GM04504 (cell line): ENCODE data around the gene CISH.

Experiments used
- DNase-seq: peaks from one replicate; pipeline ENCODE4 v3.0.0-alpha.2; 2012; ENCODE audit warnings: low read depth

Gene CISH

DNA sequence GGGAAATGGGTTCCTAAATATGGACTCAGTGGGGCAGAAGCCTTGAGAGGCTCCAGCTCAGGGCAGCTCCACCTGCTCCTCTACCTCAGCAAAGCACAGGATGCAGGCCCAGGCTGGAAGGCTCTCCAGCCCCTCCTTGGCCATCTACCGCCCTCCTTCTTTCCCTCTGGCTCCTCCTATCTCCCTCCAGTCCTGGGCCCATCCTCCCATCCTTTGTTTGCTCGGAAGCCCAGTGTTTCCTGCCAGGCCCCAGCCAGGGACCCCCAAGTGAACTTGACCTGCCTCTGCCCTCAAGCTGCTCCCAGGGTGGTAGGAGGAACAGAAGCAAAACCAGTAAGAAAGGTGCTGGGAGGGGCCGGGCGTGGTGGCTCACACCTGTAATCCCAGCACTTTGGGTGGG, 25.4 kb upstream of the CISH start:
- no peak for DNase-seq

- no peak for DNase-seq
Measured at GRCh38 chr3:50635066-50635465, 23.5 kb upstream of the CISH start.

- DNase-seq: no peak
Measured at GRCh38 chr3:50633230-50633790, 21.7 kb upstream of the CISH start.

DNA sequence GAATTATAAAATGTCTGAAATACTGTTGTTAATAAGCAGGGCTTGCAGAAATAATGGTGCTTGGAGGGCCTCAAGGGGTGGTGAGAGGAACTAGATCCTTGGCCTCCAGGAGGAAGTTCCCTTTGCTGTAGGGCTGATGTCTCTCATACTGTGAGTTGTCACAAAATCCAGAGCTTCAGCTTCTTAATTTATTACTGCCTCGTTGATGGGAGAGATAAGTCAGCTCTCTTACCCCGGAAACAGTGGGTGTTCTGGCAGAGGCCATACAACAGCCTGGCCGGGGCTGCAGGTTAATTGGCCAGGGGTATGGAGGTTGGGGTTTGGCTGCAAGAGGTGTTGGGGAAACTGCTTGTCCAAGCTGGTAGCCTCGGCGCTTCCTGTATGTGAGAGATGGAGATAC, 20.9 kb upstream of the CISH start:
- no peak for DNase-seq

- DNase-seq: no peak
Measured at GRCh38 chr3:50630877-50631276, 19.3 kb upstream of the CISH start.

- DNase-seq: no peak
Measured at GRCh38 chr3:50630394-50630793, 18.8 kb upstream of the CISH start.

DNA sequence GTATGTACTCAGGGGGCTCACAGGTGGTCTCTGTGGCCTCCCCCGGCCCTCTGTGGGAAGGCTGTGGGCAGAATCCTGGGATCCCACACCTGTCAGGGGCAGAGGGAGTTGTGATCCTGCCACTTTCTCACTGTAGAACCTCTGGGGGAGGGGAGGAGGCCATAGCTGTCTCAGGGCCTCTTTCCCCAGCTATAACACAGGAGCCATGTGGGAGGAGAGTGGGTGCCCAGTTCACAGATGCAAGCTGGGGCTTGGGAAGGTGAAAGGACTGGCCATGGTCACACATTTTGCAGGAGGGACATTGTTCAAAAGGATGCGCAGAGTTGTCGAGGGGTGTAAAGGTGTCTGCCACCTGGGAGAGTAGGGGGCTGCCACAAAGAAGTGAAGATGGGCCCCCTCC, 17.0 kb upstream of the CISH start:
- no peak for DNase-seq

GRCh38 chr3:50627407-50628051, 16.0 kb upstream of the CISH start:
- no peak for DNase-seq

GRCh38 chr3:50626401-50626800, 14.8 kb upstream of the CISH start:
- DNase-seq: no peak

GRCh38 chr3:50625231-50626182, 13.9 kb upstream of the CISH start:
- no peak for DNase-seq

GRCh38 chr3:50624634-50625033, 13.1 kb upstream of the CISH start:
- no peak for DNase-seq

- DNase-seq: no peak
Measured at GRCh38 chr3:50623840-50624474, 12.4 kb upstream of the CISH start.

DNA sequence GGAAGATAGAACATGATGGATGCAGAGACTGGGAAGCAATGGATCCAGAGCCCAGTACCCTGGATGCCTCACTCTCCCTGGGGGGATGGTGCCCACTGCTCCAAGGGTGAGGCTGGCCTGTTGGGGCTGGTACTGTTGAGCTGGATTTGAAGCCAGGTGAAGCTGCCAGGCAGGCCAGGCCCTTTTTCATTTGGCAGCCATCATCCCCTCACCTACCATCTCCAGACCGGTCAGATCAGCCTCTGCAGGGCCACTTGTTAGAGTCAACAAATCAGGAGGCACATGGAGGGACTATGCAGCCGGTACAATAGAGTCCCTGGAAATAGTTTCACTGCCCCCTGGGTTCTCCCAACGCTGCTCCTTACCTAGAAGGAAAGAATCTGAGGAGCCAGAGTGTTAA, 11.3 kb upstream of the CISH start:
- no peak for DNase-seq

- no peak for DNase-seq
Measured at GRCh38 chr3:50620820-50621219, 9.2 kb upstream of the CISH start.

GRCh38 chr3:50620420-50620819, 8.8 kb upstream of the CISH start:
- DNase-seq: no peak

DNA sequence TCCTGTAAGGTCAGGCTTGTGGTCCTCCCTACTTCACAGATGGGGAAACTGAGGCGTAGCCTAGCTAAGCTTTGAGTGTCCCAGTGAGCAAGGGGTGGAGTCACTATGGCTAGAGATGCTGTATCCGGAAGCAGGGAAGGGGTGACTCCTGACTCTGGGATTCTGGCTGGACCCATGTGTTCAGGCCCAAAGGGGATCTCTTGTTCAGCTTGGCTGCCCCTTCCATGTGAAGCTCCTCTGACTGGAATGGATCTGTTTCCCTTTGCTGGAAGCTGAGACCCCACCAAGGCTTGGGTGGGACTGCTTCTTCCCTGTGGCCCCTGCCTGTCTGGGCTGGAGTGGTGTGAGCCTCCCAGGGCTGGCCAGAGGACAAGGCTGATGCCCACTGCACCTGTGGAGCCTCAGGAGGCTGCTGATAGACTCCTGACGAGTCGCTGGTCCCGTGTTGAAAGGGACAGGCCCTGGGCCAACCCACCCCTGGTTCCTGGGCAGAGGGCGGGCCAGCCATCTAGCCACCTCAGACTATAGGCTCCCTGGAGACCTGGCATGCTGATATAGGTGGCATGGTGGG, 6.4 kb upstream of the CISH start:
- no peak for DNase-seq

DNA sequence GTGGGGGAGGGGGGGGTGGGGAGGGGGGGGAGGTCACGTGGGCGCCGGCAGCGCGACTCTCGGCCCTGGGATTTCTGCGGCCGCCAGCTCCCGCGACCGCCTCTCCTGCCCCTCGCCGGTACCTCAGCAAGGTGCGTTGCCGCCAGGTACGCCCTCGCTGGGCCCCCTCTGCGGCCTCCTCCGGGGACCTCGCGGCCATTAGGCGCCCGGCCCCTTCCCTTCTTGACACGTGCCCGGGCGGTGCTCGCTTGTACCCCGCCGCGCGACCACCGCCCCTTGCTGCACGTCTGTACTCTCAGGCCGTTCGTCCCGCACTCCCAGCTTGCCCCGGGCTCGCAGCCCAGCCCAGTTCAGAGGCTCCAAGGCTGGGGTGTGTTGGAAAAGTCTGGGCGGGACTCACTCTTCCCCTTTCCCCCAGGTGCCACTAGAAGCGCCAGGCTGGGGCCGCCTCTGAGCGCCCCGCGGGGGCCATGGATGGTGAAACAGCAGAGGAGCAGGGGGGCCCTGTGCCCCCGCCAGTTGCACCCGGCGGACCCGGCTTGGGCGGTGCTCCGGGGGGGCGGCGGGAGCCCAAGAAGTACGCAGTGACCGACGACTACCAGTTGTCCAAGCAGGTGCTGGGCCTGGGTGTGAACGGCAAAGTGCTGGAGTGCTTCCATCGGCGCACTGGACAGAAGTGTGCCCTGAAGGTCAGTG, 5.7 kb upstream of the CISH start, which contains the start of gene MAPKAPK3:
TSS of gene MAPKAPK3 (plus strand) at position 56 of the 696 bp plus-strand sequence. CDS start at position 471, 415 bp downstream.
- DNase-seq: no peak

GRCh38 chr3:50616770-50617095, 5.2 kb upstream of the CISH start:
- peak; percentile 70 for DNase-seq

GRCh38 chr3:50616003-50616769, 4.6 kb upstream of the CISH start:
- DNase-seq: no peak

- no peak for DNase-seq
Measured at GRCh38 chr3:50615190-50615589, 3.6 kb upstream of the CISH start.
